ENCODE results near the gene RARRES1. TPM values are rescaled to one million over a fixed set of nuclear protein-coding genes. Genes with fewer than 3 reads are reported as not detected.

The RARRES1 gene, protein sequence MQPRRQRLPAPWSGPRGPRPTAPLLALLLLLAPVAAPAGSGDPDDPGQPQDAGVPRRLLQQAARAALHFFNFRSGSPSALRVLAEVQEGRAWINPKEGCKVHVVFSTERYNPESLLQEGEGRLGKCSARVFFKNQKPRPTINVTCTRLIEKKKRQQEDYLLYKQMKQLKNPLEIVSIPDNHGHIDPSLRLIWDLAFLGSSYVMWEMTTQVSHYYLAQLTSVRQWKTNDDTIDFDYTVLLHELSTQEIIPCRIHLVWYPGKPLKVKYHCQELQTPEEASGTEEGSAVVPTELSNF
- polyA plus RNA-seq (2011; rRNA removed) (2.0 and 4.5 TPM in 2 replicates), polyA minus RNA-seq (2011; rRNA and poly(A)+ RNA removed) (0.24 and 0.77 TPM in 2 replicates)

DNA sequence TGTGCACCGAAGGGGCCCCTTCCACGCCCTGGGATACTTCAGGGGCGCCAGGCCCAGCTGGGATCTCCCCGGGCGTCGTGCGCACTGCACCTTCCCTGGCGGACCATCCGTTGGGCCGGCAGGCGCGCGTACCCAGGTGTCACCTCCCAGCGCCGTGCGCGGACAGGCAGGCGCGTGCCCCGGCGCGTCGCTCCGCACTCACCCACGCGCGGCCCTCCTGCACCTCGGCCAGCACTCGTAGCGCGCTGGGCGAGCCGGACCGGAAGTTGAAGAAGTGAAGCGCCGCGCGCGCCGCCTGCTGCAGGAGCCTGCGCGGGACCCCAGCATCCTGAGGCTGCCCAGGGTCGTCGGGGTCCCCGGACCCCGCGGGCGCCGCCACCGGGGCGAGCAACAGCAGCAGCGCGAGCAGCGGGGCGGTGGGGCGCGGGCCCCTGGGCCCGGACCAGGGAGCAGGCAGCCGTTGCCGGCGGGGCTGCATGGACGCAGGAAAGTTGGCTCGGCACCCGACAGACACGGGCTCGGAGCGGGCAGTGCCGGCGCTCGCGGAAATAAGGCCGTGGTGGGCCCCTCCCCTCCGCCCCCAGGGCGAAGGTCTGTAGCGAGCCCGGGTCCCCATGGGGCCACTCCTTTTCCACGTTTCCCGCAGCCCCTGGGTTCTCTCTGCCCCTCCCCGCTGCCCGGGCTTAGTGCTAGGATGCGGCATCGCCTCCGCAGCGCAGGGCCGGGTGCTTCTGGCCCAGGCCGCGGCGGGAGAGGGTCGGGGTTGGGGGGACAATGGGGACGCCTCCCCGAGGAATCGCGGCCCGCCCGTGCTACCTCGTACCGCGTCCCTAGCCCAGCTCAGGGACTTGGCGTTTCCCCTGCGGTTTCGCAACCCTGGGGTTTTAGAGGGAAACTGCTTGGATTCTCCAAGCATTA is at the start of gene RARRES1:
Gene RARRES1 (minus strand): TSS at position 520 of the 918 bp plus-strand sequence. CDS start 42 bp downstream, at position 478.
- ChIA-PET CTCF (interaction anchor here (1.0 to 7.0 kb wide), 3 partner anchors 56 to 192 kb away, joined by 3 to 158 read pairs (median 3); no protein-coding TSS in a partner anchor), POLR2A (no interaction called here)
- TF ChIP-seq, protein P1, sequence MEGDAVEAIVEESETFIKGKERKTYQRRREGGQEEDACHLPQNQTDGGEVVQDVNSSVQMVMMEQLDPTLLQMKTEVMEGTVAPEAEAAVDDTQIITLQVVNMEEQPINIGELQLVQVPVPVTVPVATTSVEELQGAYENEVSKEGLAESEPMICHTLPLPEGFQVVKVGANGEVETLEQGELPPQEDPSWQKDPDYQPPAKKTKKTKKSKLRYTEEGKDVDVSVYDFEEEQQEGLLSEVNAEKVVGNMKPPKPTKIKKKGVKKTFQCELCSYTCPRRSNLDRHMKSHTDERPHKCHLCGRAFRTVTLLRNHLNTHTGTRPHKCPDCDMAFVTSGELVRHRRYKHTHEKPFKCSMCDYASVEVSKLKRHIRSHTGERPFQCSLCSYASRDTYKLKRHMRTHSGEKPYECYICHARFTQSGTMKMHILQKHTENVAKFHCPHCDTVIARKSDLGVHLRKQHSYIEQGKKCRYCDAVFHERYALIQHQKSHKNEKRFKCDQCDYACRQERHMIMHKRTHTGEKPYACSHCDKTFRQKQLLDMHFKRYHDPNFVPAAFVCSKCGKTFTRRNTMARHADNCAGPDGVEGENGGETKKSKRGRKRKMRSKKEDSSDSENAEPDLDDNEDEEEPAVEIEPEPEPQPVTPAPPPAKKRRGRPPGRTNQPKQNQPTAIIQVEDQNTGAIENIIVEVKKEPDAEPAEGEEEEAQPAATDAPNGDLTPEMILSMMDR (IDR thresholded peaks at IDR 0.05; ENCODE audit: insufficient read depth, low read depth, low read length) = 0 out of 2 replicates have a peak, but pooled peaks have one; percentile 8
- no peaks in the 10 kb centered on the region for H3K27me3 ChIP-seq (ENCODE audit: control insufficient read depth, insufficient read depth, low read length)
- peak within 1 kb of the TSS; percentile 45 for H3K4me3 ChIP-seq (ENCODE audit: low read depth, low read length)
- H3K36me3 ChIP-seq (ENCODE audit: control insufficient read depth, insufficient read depth, low read length) = no peaks in the 10 kb centered on the region
- no peak for DNase-seq (ENCODE audit: low read depth)

DNA sequence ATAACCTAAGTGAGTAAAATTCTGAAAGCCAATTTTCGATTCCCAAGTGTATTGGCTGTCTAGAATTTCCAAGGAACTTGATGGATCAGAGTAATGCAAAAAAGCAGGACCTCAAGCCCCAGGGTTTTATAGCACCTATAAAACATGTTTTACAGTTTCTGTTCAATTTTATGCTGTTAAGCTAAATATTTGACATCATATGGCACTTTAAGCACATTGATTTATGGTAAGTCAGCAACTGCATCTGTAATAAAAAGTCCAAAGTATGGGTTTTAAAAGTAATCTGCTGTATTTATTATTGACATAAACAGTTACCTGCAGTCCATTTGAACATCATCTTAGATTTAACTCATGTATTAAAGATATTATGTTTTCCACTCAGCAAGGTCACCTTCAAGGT is 49.6 kb upstream of the RARRES1 start:
- Histone ChIP-seq H3K36me3 (ENCODE audit: control insufficient read depth, insufficient read depth, low read length) (no peaks in the 10 kb centered on the region), H3K27me3 (ENCODE audit: control insufficient read depth, insufficient read depth, low read length) (no peaks in the 10 kb centered on the region), H3K4me3 (ENCODE audit: low read depth, low read length) (no peak overlapping the region)
- POLR2A ChIA-PET = no interaction called here
- no peak for DNase-seq (ENCODE audit: low read depth)
- TF ChIP-seq, protein P1 (IDR thresholded peaks at IDR 0.05; ENCODE audit: insufficient read depth, low read depth, low read length) = no peak
- CTCF ChIA-PET = no interaction called here

DNA sequence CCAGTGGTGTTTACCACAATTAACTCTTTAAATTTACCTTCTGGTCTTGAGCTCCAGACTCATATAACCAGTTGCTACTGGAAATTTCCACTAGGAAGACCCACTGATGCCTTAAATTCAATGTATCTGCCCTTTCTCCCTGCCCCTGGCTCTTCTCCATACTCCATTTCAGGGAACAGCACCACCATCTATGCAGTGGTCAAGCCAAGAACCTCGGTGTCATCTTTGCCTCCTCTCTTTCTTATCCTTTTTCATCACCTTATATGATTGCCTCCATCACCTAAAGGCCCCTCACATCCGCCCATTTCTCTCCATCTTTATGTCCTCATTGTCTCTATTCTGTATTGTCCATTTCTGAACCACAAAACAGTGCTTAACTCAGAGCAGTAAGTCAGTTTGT is 48.9 kb upstream of the RARRES1 start:
- no peak for DNase-seq (ENCODE audit: low read depth)
- Histone ChIP-seq H3K36me3 (ENCODE audit: control insufficient read depth, insufficient read depth, low read length) (no peaks in the 10 kb centered on the region), H3K4me3 (ENCODE audit: low read depth, low read length) (no peak overlapping the region), H3K27me3 (ENCODE audit: control insufficient read depth, insufficient read depth, low read length) (no peaks in the 10 kb centered on the region)
- CTCF ChIA-PET = no interaction called here
- POLR2A ChIA-PET = no interaction called here
- TF ChIP-seq, protein P1 (IDR thresholded peaks at IDR 0.05; ENCODE audit: insufficient read depth, low read depth, low read length) = no peak

DNA sequence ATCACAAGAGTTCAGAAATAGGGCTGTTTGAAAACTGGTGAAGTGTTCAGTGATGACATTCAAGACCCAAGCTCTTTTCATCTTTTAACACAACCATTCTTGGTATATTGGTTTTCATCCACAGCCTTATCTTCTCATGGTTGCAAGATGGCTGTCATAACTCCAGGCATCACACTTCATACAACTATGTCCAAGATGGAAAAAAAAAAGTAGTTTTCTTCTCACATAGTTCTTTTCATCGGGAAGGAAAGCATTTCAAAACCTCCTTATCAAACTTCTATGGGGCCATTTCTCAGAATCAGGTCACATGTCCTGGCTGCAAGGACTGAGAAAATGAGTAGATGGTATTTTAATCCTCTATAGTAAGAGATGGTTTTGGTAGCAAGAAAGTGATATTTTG is 48.5 kb upstream of the RARRES1 start:
- H3K4me3 ChIP-seq (ENCODE audit: low read depth, low read length) = no peak overlapping the region
- H3K27me3 ChIP-seq (ENCODE audit: control insufficient read depth, insufficient read depth, low read length) = no peaks in the 10 kb centered on the region
- ChIA-PET POLR2A (no interaction called here), CTCF (interaction anchor here (1.1 to 1.8 kb wide), 2 partner anchors 10 to 121 kb away, joined by 3 to 4 read pairs; no protein-coding TSS in a partner anchor)
- DNase-seq (ENCODE audit: low read depth) = no peak
- no peaks in the 10 kb centered on the region for H3K36me3 ChIP-seq (ENCODE audit: control insufficient read depth, insufficient read depth, low read length)
- TF ChIP-seq, protein P1 (IDR thresholded peaks at IDR 0.05; ENCODE audit: insufficient read depth, low read depth, low read length) = no peak
